ENCODE results near the gene METRN.

DNA sequence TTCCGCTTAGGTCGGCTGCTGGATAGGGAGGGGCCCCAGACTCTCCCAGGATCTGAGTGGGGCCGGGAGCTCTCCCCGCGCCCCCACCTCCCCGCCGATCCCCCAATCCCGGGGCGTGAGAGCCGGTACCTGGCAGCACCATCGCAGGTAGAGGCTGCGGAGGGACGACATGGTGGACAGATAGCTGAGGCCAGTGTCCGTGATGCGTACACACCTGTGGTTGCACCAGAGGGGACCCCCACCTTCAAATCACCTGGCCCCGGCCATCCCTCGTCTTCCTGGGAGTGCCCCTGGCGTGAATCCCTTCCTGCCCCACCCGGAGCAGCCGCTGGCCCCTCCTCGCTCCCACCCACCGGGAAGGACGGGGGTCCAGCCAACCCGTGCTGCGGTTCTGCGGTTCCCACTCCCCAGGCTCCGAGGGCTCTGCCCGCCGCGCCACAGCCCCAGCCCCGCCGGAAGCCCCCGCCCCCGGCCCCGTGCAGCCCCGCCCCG lies 20.0 kb upstream of the METRN start:
- TF ChIP-seq, protein P1, sequence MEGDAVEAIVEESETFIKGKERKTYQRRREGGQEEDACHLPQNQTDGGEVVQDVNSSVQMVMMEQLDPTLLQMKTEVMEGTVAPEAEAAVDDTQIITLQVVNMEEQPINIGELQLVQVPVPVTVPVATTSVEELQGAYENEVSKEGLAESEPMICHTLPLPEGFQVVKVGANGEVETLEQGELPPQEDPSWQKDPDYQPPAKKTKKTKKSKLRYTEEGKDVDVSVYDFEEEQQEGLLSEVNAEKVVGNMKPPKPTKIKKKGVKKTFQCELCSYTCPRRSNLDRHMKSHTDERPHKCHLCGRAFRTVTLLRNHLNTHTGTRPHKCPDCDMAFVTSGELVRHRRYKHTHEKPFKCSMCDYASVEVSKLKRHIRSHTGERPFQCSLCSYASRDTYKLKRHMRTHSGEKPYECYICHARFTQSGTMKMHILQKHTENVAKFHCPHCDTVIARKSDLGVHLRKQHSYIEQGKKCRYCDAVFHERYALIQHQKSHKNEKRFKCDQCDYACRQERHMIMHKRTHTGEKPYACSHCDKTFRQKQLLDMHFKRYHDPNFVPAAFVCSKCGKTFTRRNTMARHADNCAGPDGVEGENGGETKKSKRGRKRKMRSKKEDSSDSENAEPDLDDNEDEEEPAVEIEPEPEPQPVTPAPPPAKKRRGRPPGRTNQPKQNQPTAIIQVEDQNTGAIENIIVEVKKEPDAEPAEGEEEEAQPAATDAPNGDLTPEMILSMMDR (IDR thresholded peaks at IDR 0.05 in 4 of 5, conservative IDR thresholded peaks at IDR 0.05 in 1 of 5), result no peak
- TF ChIP-seq POLR2A (IDR thresholded peaks at IDR 0.05), result no peak
